ENCODE data around the gene TTC33.

The TTC33 gene

GRCh38 chr5:40503439-40503838 is 252.3 kb downstream of the TTC33 start:
- no peak for DNase-seq

- DNase-seq = no peak
These were observed 253.0 kb downstream of the TTC33 start for GRCh38 chr5:40502736-40503135.

GRCh38 chr5:40501711-40502444 is 253.9 kb downstream of the TTC33 start:
- DNase-seq = no peak

DNA sequence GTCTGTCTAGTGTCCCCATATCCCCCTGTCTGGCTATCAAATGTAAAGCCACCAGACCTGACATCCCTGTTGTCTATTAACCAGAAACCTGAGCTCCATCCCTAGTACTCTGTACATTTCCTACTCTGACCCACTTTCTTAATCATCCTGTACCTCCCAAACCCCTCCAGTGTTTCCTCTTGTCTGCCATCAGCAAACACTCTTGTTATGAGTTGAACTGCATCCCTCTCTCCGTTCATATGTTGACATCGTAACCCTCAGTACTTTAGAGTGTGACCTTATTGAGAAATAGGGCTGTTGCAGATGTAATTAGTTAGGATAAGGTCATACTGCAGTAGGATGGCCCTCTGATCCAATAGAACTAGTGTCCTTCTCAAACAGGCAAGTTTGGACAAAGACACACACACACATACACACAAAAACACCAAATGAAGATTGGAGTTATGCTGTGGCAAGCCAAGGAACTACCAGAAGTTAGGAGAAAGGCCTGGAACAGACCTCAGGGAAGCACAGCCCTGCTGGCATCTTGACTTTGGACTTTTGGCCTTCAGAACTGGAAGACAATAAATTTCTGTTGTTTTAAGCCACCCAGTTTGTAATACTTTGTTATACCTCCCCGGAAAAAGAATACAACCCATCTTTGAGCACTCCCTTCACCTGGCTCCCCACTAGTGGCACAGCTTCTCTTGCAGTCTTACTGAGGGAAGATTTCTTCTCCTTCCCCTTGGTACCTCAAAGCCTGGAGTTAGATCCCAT is 256.1 kb downstream of the TTC33 start:
- DNase-seq = no peak

DNA sequence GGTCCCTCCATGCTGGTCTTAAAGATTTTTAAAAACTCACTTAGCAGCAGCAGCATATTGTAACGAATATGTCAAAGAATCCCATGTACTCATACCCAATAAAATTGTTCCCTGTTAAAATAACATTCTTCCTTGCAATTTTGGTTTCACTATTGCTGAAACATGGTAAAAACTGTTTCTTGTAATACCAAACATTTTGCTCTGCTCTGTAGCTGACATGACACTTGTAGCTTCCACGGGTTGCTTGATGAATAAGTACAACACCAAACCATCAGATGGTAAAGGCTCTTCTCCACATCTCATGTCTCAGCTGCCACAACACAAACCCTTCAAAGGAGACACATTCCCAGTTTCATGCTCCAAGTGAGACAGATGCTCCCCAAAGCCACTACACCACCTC is 256.8 kb downstream of the TTC33 start:
- DNase-seq = no peak

DNA sequence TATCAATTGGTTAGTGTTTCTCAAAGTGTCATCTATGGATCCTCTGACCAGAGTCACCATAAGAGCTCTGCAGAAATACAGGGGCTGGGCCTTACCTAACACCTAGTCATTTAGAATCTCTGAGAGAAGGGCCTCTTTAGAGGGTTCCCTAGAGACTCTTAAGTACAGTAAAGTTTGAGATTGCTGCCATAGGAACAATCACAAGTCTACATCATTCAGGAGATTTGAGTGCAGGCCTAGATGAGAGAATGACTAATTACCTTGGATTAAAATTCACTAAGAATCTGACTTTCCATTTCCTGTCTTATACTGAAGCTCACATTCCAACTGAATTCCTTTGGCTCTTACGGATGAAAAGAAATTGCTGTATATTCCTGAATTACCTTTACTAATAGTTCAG is 258.2 kb downstream of the TTC33 start:
- DNase-seq = no peak

DNA sequence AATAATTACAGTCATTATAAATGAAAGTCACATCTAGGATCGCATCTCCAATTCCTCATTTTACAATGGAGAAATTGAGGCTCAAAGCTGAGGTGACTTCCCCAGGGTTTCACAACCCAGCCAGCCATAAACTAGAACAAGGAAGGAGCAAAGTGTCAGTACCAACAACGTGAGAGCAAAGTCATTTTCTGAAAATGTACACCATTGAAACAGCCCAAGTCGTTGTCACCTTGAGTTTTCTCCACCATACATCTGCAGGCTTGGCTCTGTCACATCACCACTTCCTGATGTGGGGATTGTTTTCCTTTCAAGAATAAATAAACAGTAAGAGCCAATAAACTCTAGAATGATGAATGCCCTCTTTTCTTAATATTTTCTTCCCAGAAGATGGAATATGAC is 260.5 kb downstream of the TTC33 start:
- no peak for DNase-seq

GRCh38 chr5:40494631-40495236 is 261.0 kb downstream of the TTC33 start:
- DNase-seq = no peak

- no peak for DNase-seq
These were observed 263.7 kb downstream of the TTC33 start for GRCh38 chr5:40492056-40492455.

DNA sequence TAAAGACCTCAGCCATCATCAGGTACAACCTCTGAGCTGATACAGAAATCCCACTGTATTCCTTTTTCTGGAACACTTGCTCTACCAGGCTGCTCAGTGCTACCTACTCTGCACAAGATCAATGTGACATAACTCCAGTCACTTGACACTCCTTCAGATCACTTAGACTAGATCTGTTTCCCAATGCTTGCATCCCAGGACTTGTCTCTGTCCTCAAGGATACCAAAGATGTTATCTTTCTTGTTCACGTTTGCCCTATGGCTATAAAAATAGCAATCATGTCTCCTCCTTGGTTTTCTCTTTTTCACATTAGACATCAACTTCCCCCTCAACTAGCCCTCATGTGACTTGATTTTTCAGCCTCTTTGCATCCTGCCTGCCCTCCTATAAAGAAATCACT is 264.1 kb downstream of the TTC33 start:
- no peak for DNase-seq

DNA sequence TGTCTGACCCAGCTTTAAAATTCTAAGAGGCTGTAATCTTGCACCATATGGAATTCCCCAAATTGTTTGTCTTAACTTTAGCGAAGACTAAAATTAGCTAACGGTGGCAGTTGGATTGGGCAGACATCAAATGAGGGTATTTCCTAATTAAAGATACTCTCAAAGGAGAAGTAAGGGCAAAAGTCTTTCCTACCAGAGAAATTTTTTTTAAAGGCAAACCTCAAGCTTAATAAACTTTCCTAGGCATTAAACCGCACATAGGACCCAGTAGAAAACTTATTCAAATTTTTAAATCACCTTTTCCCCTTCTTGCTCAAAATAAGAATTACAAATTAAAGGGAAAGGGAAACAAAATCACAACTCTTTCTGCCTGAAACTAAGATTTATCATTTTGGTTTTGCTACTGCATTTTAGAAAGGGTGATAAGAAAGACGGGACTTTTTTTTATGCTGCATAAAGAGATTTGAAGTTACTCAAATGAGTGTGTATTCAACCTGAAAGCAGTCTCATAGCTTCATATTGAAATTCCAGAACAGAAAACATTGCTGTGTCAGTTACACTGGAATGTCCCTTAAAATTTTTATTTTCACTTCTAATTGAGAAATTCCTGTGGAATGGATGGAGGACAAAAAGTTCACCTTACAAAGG is 265.2 kb downstream of the TTC33 start:
- DNase-seq = no peak

- DNase-seq = no peak
These were observed 266.3 kb downstream of the TTC33 start for GRCh38 chr5:40489421-40489820.

GRCh38 chr5:40486437-40487275 is 269.1 kb downstream of the TTC33 start:
- no peak for DNase-seq

DNA sequence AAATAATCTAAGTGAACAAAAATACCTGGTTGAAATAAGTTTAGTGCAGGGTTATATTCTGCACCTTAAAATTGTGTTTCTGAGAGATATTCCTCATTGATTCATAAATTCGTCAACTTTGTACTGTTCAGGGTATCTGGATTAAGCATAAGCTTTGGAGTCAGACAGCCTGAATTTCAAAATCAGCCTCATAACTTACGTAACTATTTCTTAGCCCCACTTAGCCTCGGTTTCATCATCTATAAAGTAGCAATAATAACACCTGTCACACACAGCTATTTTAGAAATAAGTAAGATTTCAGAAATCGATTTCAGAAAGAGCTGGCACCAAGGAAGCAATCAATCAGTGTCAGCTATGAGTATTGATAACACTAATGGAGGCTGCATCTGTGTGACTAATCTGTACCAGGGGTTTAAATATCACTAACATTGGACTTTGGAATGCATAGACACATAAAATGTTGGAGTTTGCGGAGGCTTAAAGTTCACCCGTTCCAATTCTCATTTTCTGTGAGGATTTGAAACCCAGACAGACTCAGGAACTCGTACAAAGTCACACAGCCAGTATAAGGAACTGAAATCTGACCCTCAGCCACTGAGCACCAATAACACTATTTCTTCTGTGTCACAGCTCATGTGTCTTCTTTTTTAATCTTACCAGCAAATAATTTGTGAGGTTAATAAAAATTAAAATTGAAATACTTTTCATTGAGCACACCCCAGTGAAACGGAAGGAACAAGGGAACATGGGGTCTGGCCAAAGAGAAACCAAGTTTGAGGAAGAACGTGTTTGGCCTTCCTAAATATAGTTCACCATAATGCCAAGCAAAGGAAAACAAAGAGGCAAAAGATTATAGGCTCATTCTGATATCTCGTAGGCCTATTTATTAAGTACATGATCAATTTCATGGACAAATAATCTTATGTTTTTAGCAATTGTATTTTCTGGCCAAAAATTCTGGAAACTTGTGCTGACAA is 270.5 kb downstream of the TTC33 start:
- DNase-seq = no peak

DNA sequence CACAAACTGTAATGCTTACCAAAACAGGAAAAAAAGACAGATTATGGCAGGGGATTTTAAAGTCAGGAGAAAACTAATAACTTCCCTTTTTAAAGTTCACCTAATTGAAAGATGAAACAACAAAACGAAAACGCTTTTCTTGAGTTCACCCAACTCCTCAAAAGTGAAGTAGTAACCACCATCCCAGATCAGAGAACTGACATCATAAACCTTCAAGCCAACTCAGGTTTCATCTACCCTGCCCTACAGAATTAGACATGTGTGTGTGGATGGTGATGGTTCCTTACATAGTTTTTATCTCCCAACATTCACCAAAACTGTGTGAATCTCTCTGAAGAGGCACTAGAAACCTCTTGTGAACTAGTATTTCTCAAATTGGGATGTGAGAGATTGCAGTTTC is 271.3 kb downstream of the TTC33 start:
- DNase-seq = no peak

DNA sequence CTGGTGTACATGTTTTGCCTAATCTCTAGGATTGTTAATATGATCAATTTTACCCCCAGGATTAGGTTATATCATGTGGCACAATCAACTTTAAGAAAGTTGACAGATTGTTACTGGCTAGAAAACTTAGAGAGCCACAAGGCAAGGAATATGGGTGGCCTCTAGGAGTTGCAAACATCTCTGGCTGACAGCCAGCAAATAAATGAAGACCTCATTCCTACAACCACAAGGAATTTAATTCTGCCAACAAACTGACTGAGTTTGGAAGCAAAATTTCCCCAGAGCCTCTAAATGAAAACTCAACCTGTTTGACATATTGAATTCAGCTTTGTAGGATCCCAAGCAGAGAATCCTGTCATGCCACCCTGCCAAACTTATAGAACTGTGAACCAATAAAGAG is 272.4 kb downstream of the TTC33 start:
- DNase-seq = no peak

- DNase-seq = no peak
These were observed 274.5 kb downstream of the TTC33 start for GRCh38 chr5:40481241-40481640.

DNA sequence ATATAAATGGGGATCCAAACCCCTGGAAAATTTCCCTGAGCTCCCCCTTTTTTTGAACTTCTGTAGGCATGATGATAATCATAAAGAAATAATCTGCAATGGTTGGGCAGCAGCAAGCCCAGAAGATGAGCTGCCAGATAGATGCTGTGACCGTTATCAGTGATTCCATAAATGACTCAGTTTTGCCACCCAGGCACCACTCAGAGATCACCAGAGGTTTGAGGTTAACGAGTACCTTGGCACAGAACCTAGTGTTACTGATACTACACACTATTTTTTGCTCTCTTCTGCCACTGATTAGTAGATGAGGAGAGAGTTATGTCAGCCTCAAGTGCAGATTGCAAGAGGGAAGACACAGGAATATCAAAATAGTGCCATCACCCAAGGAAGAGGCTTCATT is 275.4 kb downstream of the TTC33 start:
- DNase-seq = no peak

GRCh38 chr5:40479939-40480338 is 275.8 kb downstream of the TTC33 start:
- no peak for DNase-seq

DNA sequence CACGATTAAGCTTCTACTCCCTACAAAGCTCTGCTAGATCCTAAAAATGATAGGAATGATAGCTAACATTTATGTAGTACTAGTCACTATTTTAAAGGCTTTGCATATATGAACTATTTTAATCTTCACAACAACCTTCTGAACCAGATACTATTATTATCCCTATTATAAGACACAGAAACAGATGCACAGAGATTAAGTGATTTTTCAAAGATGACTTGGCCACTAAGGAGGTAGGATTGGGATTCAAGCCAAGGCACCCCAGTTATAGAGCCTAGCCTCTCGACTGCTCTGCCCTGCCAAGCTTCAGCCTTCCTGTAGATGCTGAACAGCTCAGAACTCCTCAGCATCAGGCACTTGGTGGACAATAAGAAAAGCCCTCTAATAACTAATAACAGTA is 277.0 kb downstream of the TTC33 start:
- no peak for DNase-seq

- no peak for DNase-seq
These were observed 277.8 kb downstream of the TTC33 start for GRCh38 chr5:40477856-40478546.
